ENCODE data around the gene UNC5B. TPM values are rescaled to one million over a fixed set of nuclear protein-coding genes. Genes with fewer than 3 reads are reported as not detected.

Gene UNC5B
- total and polyA plus RNA-seq, 11 donors, result 4.8 to 22.8 (median 10.1) TPM

DNA sequence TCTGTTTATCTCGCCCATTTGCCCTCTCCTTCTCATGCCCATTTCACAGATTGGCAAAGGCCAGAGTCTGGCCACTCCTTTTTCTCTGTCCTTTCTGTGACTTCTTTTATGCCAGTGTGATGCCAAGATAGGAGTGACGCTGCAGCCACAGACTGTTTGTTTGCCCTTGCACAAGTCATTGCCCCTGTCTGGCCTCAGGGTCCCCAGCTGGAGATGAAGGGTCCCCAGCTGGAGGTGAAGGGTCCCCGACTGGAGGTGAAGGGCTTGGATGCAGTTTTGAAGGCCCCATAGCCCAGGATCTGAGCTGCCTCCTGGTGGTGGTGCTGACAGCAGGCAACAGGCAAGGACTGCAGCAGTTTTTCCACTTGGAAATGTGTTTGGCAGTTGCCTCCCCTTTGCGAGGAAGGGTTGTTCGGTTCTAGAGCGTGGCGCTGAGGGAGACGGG is 55.9 kb downstream of the UNC5B start:
- TF ChIP-seq, protein P1, sequence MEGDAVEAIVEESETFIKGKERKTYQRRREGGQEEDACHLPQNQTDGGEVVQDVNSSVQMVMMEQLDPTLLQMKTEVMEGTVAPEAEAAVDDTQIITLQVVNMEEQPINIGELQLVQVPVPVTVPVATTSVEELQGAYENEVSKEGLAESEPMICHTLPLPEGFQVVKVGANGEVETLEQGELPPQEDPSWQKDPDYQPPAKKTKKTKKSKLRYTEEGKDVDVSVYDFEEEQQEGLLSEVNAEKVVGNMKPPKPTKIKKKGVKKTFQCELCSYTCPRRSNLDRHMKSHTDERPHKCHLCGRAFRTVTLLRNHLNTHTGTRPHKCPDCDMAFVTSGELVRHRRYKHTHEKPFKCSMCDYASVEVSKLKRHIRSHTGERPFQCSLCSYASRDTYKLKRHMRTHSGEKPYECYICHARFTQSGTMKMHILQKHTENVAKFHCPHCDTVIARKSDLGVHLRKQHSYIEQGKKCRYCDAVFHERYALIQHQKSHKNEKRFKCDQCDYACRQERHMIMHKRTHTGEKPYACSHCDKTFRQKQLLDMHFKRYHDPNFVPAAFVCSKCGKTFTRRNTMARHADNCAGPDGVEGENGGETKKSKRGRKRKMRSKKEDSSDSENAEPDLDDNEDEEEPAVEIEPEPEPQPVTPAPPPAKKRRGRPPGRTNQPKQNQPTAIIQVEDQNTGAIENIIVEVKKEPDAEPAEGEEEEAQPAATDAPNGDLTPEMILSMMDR (IDR thresholded peaks at IDR 0.05), result peak; percentile 26 to 73 (median 60)
- no peak for TF ChIP-seq POLR2A (IDR thresholded peaks at IDR 0.05)
- H3K4me3 ChIP-seq, result no peak overlapping the region
- peaks cover 0 to 97% (median 76%) of the 10 kb centered on the region in 12 donors for H3K4me1 ChIP-seq
- DNase-seq (peak; percentile 45 to 68 (median 61)), ATAC-seq (peak; percentile 23 to 45 (median 28))
- no peaks in the 10 kb centered on the region for H3K9me3 ChIP-seq
- 39 to 54% (median 43%) methylated on average over 8 of the region's 8 CpGs for WGBS, 4 donors
- H3K36me3 ChIP-seq, result no peaks in the 10 kb centered on the region
- H3K27me3 ChIP-seq, result no peaks in the 10 kb centered on the region
- H3K27ac ChIP-seq, result peak overlapping the region; percentile 55 to 89 (median 76)
- intact Hi-C loops (cut with DNase I), result loop anchor here in 8 of 10 donors (2.0 to 10.0 kb wide), 5 partner anchors 36 to 366 kb away; partner anchors contain the start of gene UNC5B (in 8 of the 8)

DNA sequence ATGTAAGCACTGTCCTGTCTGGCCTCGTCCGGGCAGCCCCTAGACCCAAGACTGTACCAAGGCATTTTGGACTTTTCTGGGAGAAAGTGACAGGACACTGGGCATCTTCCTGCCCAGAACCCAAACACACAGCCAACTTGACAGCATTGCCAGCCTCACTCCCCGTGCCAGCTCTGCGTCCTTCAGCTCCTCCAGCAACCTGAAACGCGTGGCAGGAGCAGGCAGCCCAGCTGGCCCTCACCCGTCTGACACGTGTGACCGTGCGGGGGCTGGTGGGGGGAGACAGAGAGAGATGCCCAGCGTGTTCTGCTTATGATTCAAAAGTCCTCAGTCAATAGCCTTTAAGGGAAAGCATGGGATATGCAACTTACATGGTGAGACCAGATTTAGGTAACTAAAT is 56.4 kb downstream of the UNC5B start:
- no peaks in the 10 kb centered on the region for H3K36me3 ChIP-seq
- DNase-seq (peak; percentile 62 to 81 (median 76)), ATAC-seq (peak; percentile 52 to 83 (median 67))
- TF ChIP-seq, protein P1 (IDR thresholded peaks at IDR 0.05), result no peak
- no peak for TF ChIP-seq POLR2A (IDR thresholded peaks at IDR 0.05)
- 48 to 77% (median 61%) methylated on average over 11 of the region's 11 CpGs for WGBS, 4 donors
- intact Hi-C loops (cut with DNase I), result loop anchor here in 8 of 10 donors (2.0 to 10.0 kb wide), 5 partner anchors 36 to 366 kb away; partner anchors contain the start of gene UNC5B (in 8 of the 8)
- H3K27ac ChIP-seq, result peak overlapping the region; percentile 55 to 89 (median 76)
- no peaks in the 10 kb centered on the region for H3K27me3 ChIP-seq
- H3K4me1 ChIP-seq, result peaks cover 0 to 96% (median 73%) of the 10 kb centered on the region in 12 donors
- H3K4me3 ChIP-seq, result no peak overlapping the region
- H3K9me3 ChIP-seq, result no peaks in the 10 kb centered on the region

DNA sequence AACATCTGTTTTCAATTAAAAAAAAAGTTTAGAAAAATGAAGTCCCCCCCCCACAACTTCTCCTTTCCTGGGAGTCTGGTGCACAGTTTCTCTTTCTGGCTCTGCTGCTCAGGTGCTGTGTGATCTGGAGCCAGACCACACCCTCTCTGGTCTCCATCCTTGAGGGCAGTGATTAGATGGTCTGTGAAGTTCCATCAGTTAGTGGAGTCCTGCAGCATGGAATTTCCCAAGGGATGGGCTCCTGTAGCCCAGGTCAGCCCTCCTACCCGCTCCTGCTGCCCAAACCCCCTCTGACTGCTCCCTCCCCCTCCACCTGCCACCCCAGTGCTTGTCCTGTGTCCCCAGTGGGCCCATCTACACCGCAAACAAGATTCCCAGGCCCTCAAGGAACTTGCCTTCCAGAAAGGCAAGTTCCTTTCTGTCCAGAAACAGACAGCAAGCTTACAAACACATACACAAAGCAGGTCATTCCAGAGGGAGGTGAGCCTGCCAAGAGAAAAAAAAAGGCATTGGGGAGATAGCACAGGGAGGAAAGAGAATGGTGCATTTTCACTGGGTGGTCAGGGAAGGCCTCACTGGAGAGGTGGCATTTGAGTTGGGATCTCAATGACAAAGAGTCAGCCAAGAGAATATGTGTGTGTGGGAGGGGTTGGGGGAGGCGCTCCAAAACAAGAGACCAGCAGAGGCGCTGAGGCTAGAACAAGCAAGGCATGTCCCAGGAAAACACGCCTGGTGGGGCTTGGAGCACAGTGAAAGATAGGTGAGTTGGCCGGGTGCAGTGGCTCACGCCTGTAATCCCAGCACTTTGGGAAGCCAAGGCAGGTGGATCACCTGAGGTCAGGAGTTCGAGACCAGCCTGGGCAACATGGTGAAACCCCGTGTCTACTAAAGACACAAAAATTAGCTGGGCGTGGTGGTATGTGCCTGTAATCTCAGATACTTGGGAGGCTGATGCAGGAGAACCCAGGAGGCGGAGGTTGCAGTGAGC is 57.2 kb downstream of the UNC5B start:
- intact Hi-C loops (cut with DNase I), result loop anchor here in 8 of 10 donors (2.0 to 10.0 kb wide), 6 partner anchors 37 to 367 kb away; partner anchors contain the start of gene UNC5B (in 8 of the 8)
- ATAC-seq, result peak; percentile 48 to 66 (median 57)
- H3K27me3 ChIP-seq, result no peaks in the 10 kb centered on the region
- DNase-seq, result peak; percentile 53 to 78 (median 63)
- no peak overlapping the region for H3K4me3 ChIP-seq
- H3K27ac ChIP-seq, result peak overlapping the region; percentile 48 to 89 (median 76)
- no peaks in the 10 kb centered on the region for H3K36me3 ChIP-seq
- no peaks in the 10 kb centered on the region for H3K9me3 ChIP-seq
- peaks cover 0 to 96% (median 68%) of the 10 kb centered on the region in 12 donors for H3K4me1 ChIP-seq
- no peak for TF ChIP-seq POLR2A (IDR thresholded peaks at IDR 0.05)
- TF ChIP-seq, protein P1 (IDR thresholded peaks at IDR 0.05), result peak in 1 of 12 donors; percentile 11
- 45 to 50% (median 48%) methylated on average over 11 of the region's 11 CpGs for WGBS, 4 donors
